Stimulated activated CD8-positive, alpha-beta memory T cell treated with anti-CD3 and anti-CD28 coated beads, Interleukin-2, amount 100 ng/mL, for 1 hour (primary cell): ENCODE data around the gene PLPP6.
A peak's percentile ranks its signal among the peaks of the same experiment; 100 is the strongest.

Source experiments
- DNase-seq, 2 donors: peaks; one replicate each; pipeline ENCODE4 v3.0.0-alpha.2; 2020; ENCODE audit warnings: low read depth in 2 of 2

Gene PLPP6

GRCh38 chr9:4662989-4663792 lies 1.1 kb downstream of the PLPP6 start:
- DNase-seq, result no peak

DNA sequence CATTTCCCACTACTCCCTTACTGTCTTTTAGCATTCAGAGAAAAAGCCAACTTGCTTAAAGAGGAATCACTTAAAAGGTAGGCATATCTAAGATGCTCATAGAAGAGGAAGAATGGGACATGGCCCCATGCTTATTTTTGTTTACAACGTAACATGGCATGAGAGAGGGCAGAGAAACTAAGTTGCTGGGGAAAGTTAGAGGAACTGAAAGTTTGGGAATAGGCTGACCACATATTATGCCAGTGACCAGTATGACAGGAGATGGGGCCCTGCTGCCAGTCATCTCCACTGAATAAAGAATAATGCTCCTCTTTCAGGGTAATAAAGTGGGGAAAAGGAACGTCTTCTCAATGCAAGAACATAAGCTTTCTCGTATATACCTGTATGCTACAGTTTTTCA lies 1.9 kb downstream of the PLPP6 start:
- no peak for DNase-seq

DNA sequence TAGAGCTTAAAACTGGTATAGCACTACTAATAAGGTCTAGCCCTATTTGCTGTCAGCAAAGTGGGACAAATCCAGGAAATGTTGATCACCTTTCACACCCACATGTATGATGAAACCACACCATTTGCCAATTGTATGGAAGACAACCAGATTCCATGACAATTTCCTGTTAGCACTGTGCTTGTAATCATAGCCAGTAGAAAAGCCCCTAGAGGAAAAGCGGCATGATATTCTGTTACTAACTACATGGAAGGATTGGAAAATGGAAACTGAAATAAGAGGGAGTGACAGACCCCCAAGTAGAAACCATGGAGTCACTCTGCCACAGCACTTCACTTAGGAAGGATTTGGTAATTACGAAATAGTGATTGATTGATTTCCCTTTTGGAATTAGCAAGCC lies 3.3 kb downstream of the PLPP6 start:
- no peak for DNase-seq

GRCh38 chr9:4666042-4666699 lies 4.1 kb downstream of the PLPP6 start, which contains the start of gene SPATA6L:
TSS of gene SPATA6L (minus strand) at chr9:4666480. CDS start at chr9:4666250, 230 bp downstream.
- DNase-seq, result no peak

GRCh38 chr9:4667681-4668080 lies 5.6 kb downstream of the PLPP6 start:
- no peak for DNase-seq

DNA sequence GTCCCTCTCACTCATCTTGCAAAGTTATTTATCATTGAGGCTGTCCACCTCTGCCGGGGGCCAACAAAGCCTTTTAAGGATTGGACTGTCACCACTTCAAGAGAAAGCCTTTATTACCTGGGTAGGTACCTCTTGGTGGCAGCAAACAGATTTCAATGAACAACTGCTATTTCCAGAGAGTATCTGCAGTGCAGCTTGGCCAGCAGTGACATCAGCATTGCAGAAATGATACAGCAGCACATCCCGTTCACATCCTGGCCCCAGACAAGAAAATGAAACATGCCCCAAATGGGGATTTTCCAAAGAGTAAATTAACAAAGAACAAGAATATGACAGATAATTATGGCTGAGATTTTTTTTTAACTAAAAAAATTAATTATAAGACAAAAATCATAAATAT lies 6.5 kb downstream of the PLPP6 start:
- DNase-seq, result no peak

GRCh38 chr9:4669890-4670289 lies 7.8 kb downstream of the PLPP6 start:
- DNase-seq, result no peak

GRCh38 chr9:4670591-4670990 lies 8.5 kb downstream of the PLPP6 start:
- no peak for DNase-seq

DNA sequence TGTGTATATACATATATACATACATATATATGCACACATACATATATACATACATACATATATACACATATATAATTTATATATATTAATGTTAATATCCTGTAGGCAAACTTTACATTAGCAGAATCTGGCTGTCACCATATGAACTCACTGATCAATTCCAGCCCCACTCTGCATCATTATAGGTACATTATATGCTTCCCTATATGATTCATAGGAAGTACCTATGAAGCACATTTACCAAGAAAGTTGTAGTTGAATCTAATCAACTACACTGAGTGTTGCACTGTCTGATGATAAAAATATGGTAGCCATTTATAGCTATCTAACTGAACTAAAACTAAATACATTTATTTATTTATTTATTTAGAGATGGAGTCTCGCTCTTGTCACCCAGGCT lies 9.6 kb downstream of the PLPP6 start:
- DNase-seq, result no peak

DNA sequence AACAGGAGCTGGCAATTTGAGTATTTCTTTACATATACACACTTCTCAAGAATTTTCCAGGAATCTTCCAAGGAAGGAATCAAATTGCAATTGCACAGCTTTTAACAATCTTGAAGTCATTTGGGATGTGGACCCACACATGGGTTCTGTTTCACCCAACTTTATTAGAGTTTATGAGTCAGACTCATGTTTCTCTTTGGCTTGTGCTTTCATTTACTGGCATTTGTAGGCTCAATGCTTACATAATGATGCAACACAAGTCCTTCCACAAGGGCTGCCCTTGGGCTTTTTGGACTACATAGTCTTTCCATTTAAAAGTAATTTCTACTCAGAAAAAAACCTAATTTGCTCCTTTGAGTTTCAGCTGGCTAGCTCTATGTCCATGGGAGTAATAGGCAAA lies 12.7 kb downstream of the PLPP6 start:
- DNase-seq, result no peak

GRCh38 chr9:4677392-4677791 lies 15.3 kb downstream of the PLPP6 start:
- DNase-seq, result no peak

- no peak for DNase-seq
Observed at GRCh38 chr9:4678679-4679267, 16.7 kb downstream of the PLPP6 start.

DNA sequence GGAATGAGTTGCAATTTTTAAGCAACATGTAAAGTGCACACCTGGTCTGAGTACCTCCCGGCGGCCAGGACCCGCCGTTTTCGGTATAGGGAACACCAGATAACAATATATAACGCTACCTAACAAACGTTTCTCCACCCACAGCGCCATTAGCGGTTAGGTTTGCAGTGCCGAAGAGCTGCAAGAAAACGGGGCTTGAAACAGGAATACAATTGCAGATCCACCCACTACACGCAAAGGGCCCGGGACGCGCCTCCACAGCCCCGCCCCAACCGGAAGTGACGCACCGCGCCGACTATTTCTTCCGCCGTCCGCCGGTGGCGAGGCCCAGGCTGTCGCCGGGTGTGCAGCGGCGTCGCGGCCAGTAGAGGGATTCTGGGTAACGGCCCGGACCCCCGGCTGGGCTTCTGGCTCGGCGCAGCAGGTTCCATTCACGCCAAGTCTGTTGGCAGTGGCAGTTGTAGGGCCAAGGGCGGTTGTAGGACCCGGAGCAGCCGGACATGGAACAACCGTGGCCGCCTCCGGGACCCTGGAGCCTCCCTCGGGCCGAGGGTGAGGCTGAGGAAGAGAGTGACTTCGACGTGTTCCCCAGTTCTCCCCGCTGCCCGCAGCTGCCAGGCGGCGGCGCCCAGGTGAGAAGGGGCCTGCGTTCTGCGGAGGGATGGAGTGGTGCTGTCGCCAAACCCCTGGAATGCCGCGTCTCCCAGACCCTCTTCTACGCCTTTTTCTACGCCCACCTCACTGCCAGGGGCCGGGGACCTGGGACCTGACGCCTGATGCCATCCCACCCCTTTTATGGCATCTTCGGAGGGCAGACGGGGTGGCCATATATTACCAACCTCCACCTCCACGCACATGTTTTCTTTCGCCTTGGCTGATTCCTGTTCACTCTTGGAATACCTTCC lies 17.4 kb downstream of the PLPP6 start, which contains the start of gene CDC37L1:
Gene CDC37L1 (plus strand): TSS at position 302 of the 905 bp plus-strand sequence. CDS start 199 bp downstream, at position 501.
- DNase-seq, result peak; percentile 98 to 99

GRCh38 chr9:4680173-4680525 lies 18.1 kb downstream of the PLPP6 start:
- DNase-seq, result no peak

- no peak for DNase-seq
Observed at GRCh38 chr9:4680750-4681149, 18.7 kb downstream of the PLPP6 start.

DNA sequence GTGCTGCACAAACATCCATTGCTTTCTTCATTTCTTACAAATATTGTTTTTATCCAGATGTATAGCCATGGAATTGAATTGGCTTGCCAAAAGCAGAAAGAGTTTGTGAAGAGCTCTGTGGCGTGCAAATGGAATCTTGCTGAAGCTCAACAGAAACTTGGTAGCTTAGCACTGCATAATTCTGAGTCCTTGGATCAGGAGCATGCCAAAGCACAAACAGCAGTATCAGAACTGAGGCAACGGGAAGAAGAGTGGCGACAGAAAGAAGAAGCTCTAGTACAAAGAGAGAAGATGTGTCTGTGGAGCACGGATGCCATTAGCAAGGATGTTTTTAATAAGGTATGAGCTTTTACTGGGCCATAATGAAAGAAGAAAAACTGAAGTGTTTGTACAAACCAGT lies 22.7 kb downstream of the PLPP6 start:
- DNase-seq, result no peak

DNA sequence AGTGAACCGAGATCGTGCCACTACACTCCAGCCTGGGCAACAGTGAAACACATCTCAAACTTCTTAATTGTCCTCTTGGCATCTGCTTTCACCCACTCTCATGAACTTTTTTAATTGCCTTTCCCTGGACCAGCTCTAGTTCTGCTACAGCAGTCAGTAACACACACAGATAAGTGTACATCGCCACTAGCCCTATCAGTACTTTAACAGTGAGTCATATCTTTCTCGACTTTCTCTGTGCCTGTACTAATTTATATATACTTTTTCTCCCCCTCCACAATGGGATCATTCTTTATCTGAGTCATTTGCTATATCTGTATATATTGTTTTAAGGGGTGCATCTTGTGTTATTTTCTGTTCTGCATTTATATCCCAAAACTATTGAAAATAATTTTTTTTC lies 24.0 kb downstream of the PLPP6 start:
- no peak for DNase-seq

DNA sequence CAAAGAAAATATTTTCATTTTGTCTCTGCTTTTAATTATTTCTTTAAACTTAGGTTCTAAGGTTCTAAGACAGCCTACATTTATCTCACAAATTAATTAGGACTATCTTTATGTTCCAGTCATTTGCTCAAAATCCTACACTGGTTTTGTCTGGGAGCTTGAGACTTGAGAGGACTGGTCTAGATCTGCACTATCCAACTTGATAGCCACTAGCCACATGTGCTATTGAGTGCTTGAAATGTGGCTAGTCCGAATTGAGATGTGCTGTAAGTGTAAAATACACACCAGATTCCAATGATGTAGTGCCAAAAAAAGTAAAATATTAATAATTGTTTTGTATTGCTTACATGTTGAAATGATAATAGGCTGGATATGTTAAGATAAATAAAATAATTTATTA lies 24.5 kb downstream of the PLPP6 start:
- no peak for DNase-seq

GRCh38 chr9:4689021-4689420 lies 26.9 kb downstream of the PLPP6 start:
- DNase-seq, result no peak

DNA sequence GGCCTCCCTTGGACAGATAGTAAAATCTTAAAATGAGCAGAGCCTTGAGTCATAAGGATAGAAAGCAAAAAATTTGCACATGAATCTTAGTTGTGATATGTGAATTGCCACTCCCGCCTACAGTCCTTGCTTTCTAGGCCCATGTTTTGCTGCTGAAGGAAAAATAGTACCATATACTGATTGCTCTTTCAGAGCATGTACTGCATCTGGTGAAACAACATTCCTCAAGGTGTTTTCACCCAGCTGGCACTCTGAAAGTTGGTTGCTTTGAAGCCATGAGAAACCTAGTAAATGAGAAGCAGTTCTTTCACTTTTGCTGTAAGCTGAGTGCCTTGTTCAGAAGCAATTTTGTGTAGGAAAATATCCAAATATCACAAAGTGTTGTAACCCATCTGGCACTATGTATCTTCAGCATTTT lies 27.6 kb downstream of the PLPP6 start:
- DNase-seq, result no peak

- no peak for DNase-seq
Observed at GRCh38 chr9:4690144-4690543, 28.1 kb downstream of the PLPP6 start.

DNA sequence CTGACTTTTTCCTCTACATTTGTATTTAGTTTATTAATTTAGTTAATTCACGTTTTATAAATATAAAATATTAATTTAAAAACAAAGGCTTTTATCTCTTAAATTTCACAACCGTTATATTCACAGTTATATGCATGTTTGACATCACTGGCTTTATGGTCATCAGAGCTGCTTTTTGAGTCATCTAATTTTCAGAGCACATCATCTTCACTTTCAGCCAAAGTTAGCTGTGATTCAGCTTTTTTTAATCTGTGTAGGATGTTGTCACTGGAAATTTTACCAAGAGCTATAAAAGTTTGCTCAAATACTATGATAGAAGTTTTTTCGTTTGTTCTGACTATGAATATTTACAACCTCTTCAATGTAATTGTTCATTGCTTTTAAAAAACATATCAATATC lies 29.7 kb downstream of the PLPP6 start:
- no peak for DNase-seq
